ENCODE measurements around the gene LGALSL.

LGALSL gene

DNA sequence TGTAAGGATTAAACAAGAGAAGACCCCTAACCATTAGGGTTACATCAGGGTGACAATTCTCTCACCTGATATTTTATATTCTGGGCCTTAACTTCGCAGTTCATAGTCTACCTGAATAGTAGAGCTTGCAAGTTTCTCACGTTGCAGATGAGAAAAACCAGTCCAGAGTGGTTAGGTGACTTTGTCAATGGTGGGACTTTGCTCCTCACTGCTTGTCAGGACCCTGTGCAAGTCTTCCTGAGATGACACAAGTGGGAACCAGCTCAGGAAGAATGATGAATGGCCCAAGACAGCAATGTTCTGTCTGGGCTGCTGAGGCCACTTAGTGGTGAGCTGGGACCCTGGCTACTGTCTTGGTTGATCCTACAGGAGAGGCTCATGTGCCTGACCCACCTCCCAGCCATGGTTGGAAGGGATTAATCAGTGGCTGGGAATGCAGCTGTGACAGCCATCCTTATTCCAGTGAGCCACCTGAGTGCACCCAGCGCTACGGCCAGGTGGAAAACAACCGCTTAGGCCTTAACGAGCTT, 16.9 kb downstream of the LGALSL start:
- DNase-seq (ENCODE audit: low read depth in 2 of 2), result no peak

DNA sequence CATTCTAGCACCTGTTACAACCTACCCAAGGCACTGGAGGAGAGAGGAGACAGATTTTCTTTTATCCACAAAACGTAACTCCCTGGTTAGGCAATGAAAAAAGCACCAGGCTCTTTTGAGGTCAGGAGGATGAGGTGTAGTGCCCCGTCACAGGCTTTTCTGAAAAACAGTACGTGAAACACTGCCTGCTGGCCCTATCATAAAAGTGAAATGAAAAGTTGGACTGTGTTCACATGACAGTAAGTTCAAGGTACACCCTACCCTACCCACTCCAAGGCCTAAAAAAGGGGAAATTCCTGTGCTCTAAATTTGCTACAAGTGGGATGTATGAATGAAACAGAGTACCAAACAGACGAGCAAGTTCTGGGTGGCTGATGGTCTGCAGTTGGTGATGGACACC, 17.6 kb downstream of the LGALSL start:
- DNase-seq (ENCODE audit: low read depth in 2 of 2), result no peak

DNA sequence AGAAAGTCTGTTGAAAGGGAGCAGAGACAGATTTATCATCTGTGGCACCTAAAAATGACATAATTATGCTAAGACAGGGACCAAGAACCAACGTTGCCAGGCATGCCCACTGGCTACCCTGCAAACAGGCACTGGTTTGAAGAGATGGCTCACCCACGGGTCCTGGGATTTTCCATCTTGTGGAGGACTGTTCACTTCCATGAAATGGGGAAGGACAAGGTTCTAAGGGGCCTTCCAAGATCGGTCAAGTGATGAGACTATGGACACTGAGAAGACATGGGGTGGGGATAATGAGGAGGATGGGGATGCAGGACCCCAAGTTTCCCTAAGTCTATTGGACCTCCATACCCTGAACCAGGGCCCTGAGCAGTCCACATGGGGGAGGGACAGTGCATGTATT, 18.9 kb downstream of the LGALSL start:
- DNase-seq (ENCODE audit: low read depth in 2 of 2), result no peak

GRCh38 chr2:64474121-64474571, 20.2 kb downstream of the LGALSL start:
- no peak for DNase-seq (ENCODE audit: low read depth in 2 of 2)

GRCh38 chr2:64474636-64475035, 20.7 kb downstream of the LGALSL start:
- DNase-seq (ENCODE audit: low read depth in 2 of 2), result no peak

- no peak for DNase-seq (ENCODE audit: low read depth in 2 of 2)
Observed at GRCh38 chr2:64477037-64477436, 23.1 kb downstream of the LGALSL start.

DNA sequence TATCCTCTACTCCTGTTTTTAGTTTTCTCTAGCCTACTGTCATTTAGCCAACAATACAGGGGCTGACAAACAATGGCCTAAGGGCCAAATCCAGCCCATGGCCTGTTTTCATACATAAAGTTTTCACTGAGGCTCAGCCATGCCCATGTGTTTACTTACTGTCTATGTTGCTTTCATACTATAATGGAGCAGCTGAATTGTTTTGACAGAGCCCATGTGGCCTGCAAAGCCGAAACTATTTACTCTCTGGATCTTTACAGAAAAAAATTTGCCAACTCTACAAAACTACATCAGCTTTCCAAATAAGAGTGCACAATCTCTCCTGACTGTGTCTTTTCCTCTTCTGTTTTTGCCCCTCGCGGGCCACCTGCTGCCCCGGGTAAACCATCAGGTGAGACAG, 24.0 kb downstream of the LGALSL start:
- DNase-seq (ENCODE audit: low read depth in 2 of 2), result no peak

GRCh38 chr2:64478502-64479230, 24.7 kb downstream of the LGALSL start:
- DNase-seq (ENCODE audit: low read depth in 2 of 2), result no peak

- no peak for DNase-seq (ENCODE audit: low read depth in 2 of 2)
Observed at GRCh38 chr2:64479259-64480117, 25.5 kb downstream of the LGALSL start.

GRCh38 chr2:64481665-64482064, 27.7 kb downstream of the LGALSL start:
- DNase-seq (ENCODE audit: low read depth in 2 of 2), result no peak

DNA sequence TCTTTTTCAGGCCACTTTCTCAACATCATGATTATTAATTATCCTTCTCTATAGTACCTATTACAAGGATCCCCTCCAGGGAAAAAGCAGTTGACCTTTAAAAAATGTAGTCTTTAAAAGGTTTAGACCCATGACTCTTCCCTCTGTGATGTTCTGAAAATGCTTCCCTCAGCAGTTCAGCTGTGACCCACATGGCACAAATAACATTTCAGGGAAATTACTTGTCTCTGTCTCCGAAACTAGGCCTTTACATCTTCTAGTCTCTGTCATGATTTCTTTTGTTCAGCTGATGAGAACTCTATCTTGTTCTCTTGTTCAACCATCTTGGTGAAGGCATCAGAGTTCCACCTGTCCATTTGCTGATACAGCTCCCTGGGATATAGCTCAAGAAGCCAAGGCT, 28.3 kb downstream of the LGALSL start:
- no peak for DNase-seq (ENCODE audit: low read depth in 2 of 2)

DNA sequence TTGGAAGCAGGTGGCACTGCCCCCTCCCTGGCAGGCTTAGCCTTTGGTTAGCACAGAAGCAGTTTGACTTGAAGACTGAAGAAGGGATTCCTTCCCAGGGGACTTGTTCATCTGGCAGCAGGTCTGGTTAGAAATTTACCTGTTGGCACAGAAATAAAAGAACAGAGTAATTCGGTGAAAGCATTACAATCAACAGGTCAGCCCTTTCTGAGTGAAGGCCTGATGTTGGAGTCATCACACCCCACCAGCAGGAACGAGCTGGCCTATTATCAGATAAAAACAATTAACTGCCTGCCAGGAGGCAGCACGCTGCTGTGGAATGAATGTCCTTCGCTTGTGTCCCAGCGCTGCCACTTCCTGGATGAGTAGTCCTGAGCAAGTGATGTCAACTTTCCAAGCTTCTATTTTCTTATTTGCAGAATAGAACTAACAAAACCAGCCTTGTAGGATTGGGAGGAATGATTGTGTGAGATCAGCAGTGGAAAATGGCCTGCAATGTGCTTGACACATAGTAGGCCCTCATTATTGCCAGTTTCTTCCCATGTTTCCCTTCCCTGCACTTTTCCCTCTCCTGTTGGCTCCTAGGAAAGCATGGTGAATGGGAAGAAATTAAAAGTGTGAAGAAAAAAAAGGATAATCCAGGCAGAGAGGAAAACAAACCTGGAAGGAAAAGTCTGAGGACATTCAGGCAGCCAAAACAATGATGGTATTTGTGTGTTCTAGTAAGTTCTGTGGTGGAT, 29.0 kb downstream of the LGALSL start:
- no peak for DNase-seq (ENCODE audit: low read depth in 2 of 2)

DNA sequence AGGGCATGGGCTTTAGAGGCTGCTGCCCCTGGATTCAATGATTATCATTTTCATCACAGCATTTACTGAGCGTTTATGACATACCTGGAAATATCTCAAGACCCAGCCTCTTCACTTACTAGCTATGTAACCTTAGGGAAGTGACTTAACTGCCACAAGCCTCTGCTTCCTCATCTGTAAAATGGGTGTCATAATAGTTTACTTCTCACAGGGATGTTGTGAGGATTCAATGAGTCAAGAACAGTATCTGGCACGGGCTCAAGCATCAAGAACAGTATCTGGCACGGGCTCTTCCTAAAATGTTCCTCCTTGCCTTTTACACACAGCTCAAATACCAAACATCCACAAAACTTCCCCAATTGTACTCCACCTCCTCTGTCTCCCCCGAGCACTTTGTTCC, 31.4 kb downstream of the LGALSL start:
- no peak for DNase-seq (ENCODE audit: low read depth in 2 of 2)

GRCh38 chr2:64485961-64486360, 32.0 kb downstream of the LGALSL start:
- no peak for DNase-seq (ENCODE audit: low read depth in 2 of 2)

DNA sequence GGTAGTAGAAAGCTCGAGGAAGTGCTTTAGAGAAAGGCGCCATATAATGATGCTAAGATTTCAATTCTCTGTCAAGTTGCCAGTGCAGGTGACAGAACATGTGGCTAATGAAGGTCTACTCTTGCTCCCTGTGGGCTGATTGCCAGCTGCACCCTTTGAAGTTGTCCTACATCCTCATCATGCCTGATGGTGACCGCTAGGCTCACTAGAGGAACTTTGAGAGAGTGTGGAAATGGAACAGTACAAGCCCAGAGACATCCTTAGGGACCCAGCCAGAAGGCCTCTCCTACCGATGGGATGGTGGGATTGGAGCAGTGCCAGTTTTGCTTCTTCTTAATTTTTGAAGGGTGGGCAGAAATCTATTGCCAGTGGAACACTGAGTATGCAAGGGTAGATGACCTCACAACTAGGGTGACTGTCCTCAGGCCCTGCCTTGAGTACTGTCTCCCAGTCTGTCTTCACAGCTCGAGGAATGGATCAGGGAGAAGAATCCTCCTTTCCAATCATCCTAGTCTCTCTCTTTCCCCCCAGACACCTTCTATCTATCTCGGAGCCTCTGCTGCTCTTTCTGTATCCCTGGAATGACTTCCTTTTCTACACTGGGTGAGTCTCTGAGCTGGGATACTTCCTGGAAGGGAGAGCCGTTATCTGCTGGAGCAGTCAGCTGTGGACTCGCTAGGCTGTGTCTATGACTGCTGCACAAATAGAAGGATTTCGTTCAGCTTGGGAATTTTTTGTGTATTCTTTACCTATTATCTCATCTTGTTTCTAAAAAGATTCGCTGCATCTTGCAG, 33.5 kb downstream of the LGALSL start:
- DNase-seq (ENCODE audit: low read depth in 2 of 2), result no peak

GRCh38 chr2:64488050-64488974, 34.4 kb downstream of the LGALSL start:
- peak in 1 of 2 experiments; percentile 15 for DNase-seq (ENCODE audit: low read depth in 2 of 2)

DNA sequence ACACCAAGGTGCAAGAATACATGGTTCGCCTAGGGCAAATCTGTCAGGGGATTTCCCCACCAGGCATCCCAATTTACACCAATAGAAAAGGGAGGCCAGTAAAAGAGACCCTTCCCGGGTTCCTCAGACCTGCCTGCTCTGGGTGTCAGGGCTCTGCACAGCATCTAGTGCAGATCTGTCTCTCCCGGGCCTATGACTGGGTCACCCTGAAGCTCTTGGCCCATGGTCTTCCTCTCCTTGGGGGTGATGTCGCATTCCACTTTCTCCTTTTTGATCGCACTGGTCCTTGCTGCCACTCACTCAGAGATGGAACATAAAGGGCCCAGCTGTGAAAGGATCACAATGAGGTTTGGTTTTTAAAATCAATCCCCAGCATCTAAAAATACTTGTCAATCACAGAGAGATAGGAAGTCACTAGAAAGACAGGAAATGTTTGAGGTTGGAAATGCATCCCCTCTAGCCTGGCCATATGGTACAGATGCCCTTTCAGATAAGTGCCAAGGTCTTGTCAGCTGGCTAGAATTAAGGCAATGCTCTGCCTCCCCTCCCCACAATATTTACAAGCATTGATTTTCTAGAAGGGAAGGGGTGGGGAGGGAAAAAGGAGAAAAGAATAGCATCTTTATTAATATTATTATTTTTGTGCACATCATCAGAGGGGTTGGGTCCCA, 35.3 kb downstream of the LGALSL start:
- no peak for DNase-seq (ENCODE audit: low read depth in 2 of 2)

GRCh38 chr2:64491426-64491825, 37.5 kb downstream of the LGALSL start:
- DNase-seq (ENCODE audit: low read depth in 2 of 2), result no peak

DNA sequence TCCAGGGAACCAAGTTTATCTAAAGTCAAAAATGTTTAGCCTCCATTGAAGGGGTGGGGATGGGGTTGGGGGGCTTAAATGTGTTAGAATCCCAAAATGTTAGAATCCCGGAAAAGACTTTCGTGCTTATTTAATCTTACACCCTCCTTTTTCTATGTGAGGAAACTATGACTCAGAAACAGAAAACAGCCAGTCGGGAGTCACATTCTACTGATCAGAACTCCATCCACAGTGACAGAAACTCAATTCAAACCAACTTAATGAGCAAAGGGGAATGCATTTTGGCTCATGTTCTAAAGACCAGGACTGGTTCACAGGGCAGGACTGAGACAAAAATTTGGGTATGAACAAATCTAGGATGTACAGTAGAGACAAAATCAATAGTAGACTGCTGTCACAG, 38.3 kb downstream of the LGALSL start:
- DNase-seq (ENCODE audit: low read depth in 2 of 2), result no peak

DNA sequence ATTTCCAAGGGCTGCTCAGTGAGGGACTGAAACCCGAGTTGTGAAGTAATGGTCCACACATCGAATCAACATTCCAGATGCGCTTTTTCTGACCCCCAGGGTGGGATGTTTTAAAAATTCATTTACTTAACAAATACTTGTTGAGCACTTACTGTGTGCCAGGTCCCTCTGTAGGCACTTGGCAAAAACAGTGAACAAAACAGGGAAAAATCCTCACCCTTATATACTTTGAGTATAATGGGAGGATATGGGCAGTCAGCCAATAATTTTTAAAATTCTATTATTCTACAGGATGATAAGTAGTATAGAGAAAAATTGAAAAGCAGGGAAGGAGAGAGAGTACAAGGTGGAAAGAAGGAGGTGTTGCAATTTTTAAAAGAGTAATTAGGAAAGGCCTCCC, 38.9 kb downstream of the LGALSL start:
- no peak for DNase-seq (ENCODE audit: low read depth in 2 of 2)
